B cell (primary cell): ENCODE data around the gene PDXK.

Experiments
- EZH2 ChIP-seq: IDR thresholded peaks from 2 replicates; pipeline ENCODE4 v1.6.1; 2012; ENCODE audit warnings: borderline replicate concordance, low read depth, mild to moderate bottlenecking, moderate library complexity, low read length; ENCODE audit not compliant: insufficient read depth, poor library complexity, severe bottlenecking
- TF ChIP-seq, protein P1 (sequence below): fragments of 200-600 bp; IDR thresholded peaks from one replicate; pipeline ENCODE4 v1.8.0; 2022; ENCODE audit warnings: antibody characterized with exemption, mild to moderate bottlenecking

- TF ChIP-seq, protein P1, sequence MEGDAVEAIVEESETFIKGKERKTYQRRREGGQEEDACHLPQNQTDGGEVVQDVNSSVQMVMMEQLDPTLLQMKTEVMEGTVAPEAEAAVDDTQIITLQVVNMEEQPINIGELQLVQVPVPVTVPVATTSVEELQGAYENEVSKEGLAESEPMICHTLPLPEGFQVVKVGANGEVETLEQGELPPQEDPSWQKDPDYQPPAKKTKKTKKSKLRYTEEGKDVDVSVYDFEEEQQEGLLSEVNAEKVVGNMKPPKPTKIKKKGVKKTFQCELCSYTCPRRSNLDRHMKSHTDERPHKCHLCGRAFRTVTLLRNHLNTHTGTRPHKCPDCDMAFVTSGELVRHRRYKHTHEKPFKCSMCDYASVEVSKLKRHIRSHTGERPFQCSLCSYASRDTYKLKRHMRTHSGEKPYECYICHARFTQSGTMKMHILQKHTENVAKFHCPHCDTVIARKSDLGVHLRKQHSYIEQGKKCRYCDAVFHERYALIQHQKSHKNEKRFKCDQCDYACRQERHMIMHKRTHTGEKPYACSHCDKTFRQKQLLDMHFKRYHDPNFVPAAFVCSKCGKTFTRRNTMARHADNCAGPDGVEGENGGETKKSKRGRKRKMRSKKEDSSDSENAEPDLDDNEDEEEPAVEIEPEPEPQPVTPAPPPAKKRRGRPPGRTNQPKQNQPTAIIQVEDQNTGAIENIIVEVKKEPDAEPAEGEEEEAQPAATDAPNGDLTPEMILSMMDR = no peak
- TF ChIP-seq EZH2 = no peak
Observed at GRCh38 chr21:43726686-43727518, 8.0 kb downstream of the PDXK start.
